HepG2 (cell line): ENCODE data around the gene BFSP1. TPM values are rescaled to one million over a fixed set of nuclear protein-coding genes. Genes with fewer than 3 reads are reported as not detected.

Experiments
- ATAC-seq: fragments of 200-7000 bp; cut with Tn5 transposase; 3 replicates; pipeline ENCODE4 v1.9.1; 2020; ENCODE audit warnings: mild to moderate bottlenecking, moderate library complexity
- BruUV-seq: library from RNA; stranded (reverse); fragments of 400-500 nt; replicated peaks from 2 replicates; lab custom pipeline; 2021; lab: Mats Ljungman, UMichigan
- CTCF ChIA-PET: fragments of 300-600 bp; formaldehyde crosslinking; extraction: SDS; loops from one replicate; lab custom pipeline; 2021; ENCODE audit warnings: low total read pairs, inconsistent platforms, low intra/inter-chr PET ratio; lab: Yijun Ruan, JAX
- POLR2A ChIA-PET: fragments of 350-600 bp; sonication (Branson Sonifier 250); formaldehyde crosslinking; loops from one replicate; lab custom pipeline; 2020; ENCODE audit warnings: antibody characterized with exemption, inconsistent platforms; lab: Yijun Ruan, JAX
- DNase-seq: peaks from one replicate; pipeline ENCODE4 v3.0.0-alpha.2; 2015; ENCODE audit warnings: low spot score
- FAIRE-seq: peaks from 3 replicates; lab custom pipeline; 2011; peaks lifted over from hg19 to GRCh38; lab: Jason Lieb, UNC
- H2AFZ ChIP-seq: one replicate; pipeline ENCODE4 v1.6.1; 2011; ENCODE audit warnings: low read length, inconsistent platforms
- H3K27ac ChIP-seq: fragments of 300-600 bp; 3 replicates; pipeline ENCODE4 v1.8.0; 2011; ENCODE audit warnings: mixed run types, mild to moderate bottlenecking, mixed read lengths, low read length, inconsistent platforms; ENCODE audit not compliant: insufficient read depth; ENCODE audit errors: extremely low read length
- H3K27me3 ChIP-seq, 2 experiments: fragments of 200-600 bp in 1 of 2; 2 replicates in 1 of 2; 3 replicates in 1 of 2; pipeline versions ENCODE4 v1.6.0 to v1.8.0; 2011; ENCODE audit warnings: low read length in 2 of 2, mild to moderate bottlenecking in 2 of 2, moderate library complexity in 2 of 2, inconsistent platforms in 1 of 2; ENCODE audit not compliant: insufficient read depth in 2 of 2, control insufficient read depth in 1 of 2
- H3K36me3 ChIP-seq, 2 experiments: fragments of 200-600 bp in 1 of 2; replicated peaks in 1 of 2; 2 replicates in 1 of 2; 3 replicates in 1 of 2; pipeline versions ENCODE4 v1.5.1 to v1.8.0; 2011; ENCODE audit warnings: low read length in 2 of 2, inconsistent platforms in 1 of 2; ENCODE audit not compliant: insufficient read depth in 2 of 2, control insufficient read depth in 1 of 2
- H3K4me1 ChIP-seq: 2 replicates; pipeline ENCODE4 v1.5.1; 2012; ENCODE audit warnings: low read length, inconsistent platforms; ENCODE audit not compliant: insufficient read depth
- H3K4me2 ChIP-seq: 2 replicates; pipeline ENCODE4 v1.6.0; 2011; ENCODE audit warnings: low read depth, low read length, inconsistent platforms
- H3K4me3 ChIP-seq, 3 experiments: fragments of 200-600 bp in 1 of 3; sonication (generic), shearing (Covaris generic) in 1 of 3; replicated peaks in 1 of 3; 2 replicates each; pipeline ENCODE4 v1.5.1; 2011 to 2016; ENCODE audit warnings: low read length in 3 of 3, inconsistent platforms in 2 of 3, low read depth in 2 of 3, mild to moderate bottlenecking in 2 of 3, control low read depth in 1 of 3, mixed read lengths in 1 of 3; ENCODE audit not compliant: insufficient read depth in 1 of 3
- H3K79me2 ChIP-seq: one replicate; pipeline ENCODE4 v1.6.1; 2011; ENCODE audit warnings: low read length, inconsistent platforms; ENCODE audit not compliant: insufficient read depth
- H3K9ac ChIP-seq: 2 replicates; pipeline ENCODE4 v1.6.0; 2011; ENCODE audit warnings: mild to moderate bottlenecking, low read depth, low read length, inconsistent platforms; ENCODE audit not compliant: insufficient read depth
- H3K9me3 ChIP-seq: 2 replicates; pipeline ENCODE4 v1.5.1; 2012; ENCODE audit warnings: mild to moderate bottlenecking, low read length
- H4K20me1 ChIP-seq: 2 replicates; pipeline ENCODE4 v1.6.0; 2011; ENCODE audit warnings: inconsistent platforms, mild to moderate bottlenecking, low read length, moderate library complexity; ENCODE audit not compliant: insufficient read depth
- EEA1 ChIP-seq: sonication (generic); formaldehyde crosslinking; IDR thresholded peaks from 2 replicates; pipeline ENCODE4 v1.5.1; 2020; ENCODE audit warnings: mild to moderate bottlenecking, missing genetic modification reagents, borderline replicate concordance
- ERF ChIP-seq: IDR thresholded peaks from 2 replicates; pipeline ENCODE4 v1.6.1; 2018; ENCODE audit warnings: missing biosample characterization, missing genetic modification reagents
- FOXA1 ChIP-seq, 2 experiments: fragments of 450-650 bp in 1 of 2; sonication (generic) in 1 of 2; formaldehyde crosslinking in 1 of 2; IDR thresholded peaks; 2 replicates each; pipeline versions ENCODE4 v1.4.0 to v1.6.1; 2016 to 2020; ENCODE audit warnings: missing genetic modification reagents in 1 of 2
- HDAC2 ChIP-seq: sonication (generic); formaldehyde crosslinking; IDR thresholded peaks from 2 replicates; pipeline ENCODE4 v1.4.0; 2020; ENCODE audit warnings: missing genetic modification reagents
- HHEX ChIP-seq: IDR thresholded peaks from 2 replicates; pipeline ENCODE4 v1.6.1; 2016; ENCODE audit warnings: control low read depth
- HNF4G ChIP-seq, 2 experiments: sonication (generic) in 1 of 2; formaldehyde crosslinking in 1 of 2; IDR thresholded peaks; 2 replicates each; pipeline versions ENCODE4 v1.4.0 to v1.6.1; 2011 to 2020; ENCODE audit warnings: borderline replicate concordance in 2 of 2, low read depth in 2 of 2, mild to moderate bottlenecking in 2 of 2, low read length in 1 of 2, missing genetic modification reagents in 1 of 2, moderate library complexity in 1 of 2
- KDM2A ChIP-seq: sonication (generic); formaldehyde crosslinking; IDR thresholded peaks from 2 replicates; pipeline ENCODE4 v1.4.0; 2020; ENCODE audit warnings: low read depth, missing genetic modification reagents, borderline replicate concordance
- MAFG ChIP-seq: sonication (generic); formaldehyde crosslinking; IDR thresholded peaks from 2 replicates; pipeline ENCODE4 v1.5.1; 2020; ENCODE audit warnings: mild to moderate bottlenecking, missing genetic modification reagents
- MNT ChIP-seq: fragments of 450-650 bp; IDR thresholded peaks from 2 replicates; pipeline ENCODE4 v1.6.1; 2016
- NFAT5 ChIP-seq: sonication (generic); formaldehyde crosslinking; IDR thresholded peaks from 2 replicates; pipeline ENCODE4 v1.4.0; 2020; ENCODE audit warnings: missing genetic modification reagents
- POLR2G ChIP-seq: fragments of 200-400 bp; formaldehyde crosslinking; IDR thresholded peaks from 2 replicates; pipeline ENCODE4 v1.6.1; 2018; ENCODE audit warnings: mild to moderate bottlenecking, low read depth, low read length, moderate library complexity
- RARG ChIP-seq: sonication (generic); formaldehyde crosslinking; IDR thresholded peaks from 2 replicates; pipeline ENCODE4 v1.4.0; 2020; ENCODE audit warnings: low read depth, mild to moderate bottlenecking, missing genetic modification reagents
- REXO4 ChIP-seq: sonication (generic); formaldehyde crosslinking; IDR thresholded peaks from 2 replicates; pipeline ENCODE4 v1.8.0; 2022; ENCODE audit warnings: missing genetic modification reagents, mild to moderate bottlenecking, borderline replicate concordance
- SKI ChIP-seq: fragments of 450-650 bp; IDR thresholded peaks from one replicate; pipeline ENCODE4 v1.6.1; 2018; ENCODE audit warnings: mild to moderate bottlenecking; ENCODE audit not compliant: partially characterized antibody
- ZBTB38 ChIP-seq: sonication (generic); formaldehyde crosslinking; IDR thresholded peaks from 2 replicates; pipeline ENCODE4 v1.5.1; 2020; ENCODE audit warnings: mild to moderate bottlenecking, missing genetic modification reagents
- ZKSCAN1 ChIP-seq: fragments of 150-350 bp; IDR thresholded peaks from 2 replicates; pipeline ENCODE4 v1.6.1; 2014; ENCODE audit warnings: low read length
- ZNF251 ChIP-seq: sonication (generic); formaldehyde crosslinking; IDR thresholded peaks from 2 replicates; pipeline ENCODE4 v1.9.0; 2021; ENCODE audit warnings: mild to moderate bottlenecking, missing genetic modification reagents
- WGBS: methylation state at CpG from one replicate; pipeline ENCODE4 v1.1.6; 2017; ENCODE audit warnings: low lambda C conversion rate; 5-methylcytosine and 5-hydroxymethylcytosine counted together
- in situ Hi-C: cut with HindIII; loops from 2 replicates; pipeline ENCODE4 v1.10.0; 2017; ENCODE audit warnings: low pct_unique_long_range_greater_than_20kb; ENCODE audit not compliant: extremely low pct_ligation_motif_present
- intact Hi-C: fragments of 100-400 bp; cut with micrococcal nuclease; formaldehyde crosslinking; loops from one replicate; pipeline ENCODE4 v1.10.0; 2022; ENCODE audit not compliant: unreplicated experiment
- polyA plus RNA-seq, 8 experiments: library from polyadenylated mRNA; depleted of rRNA in 3 of 8; stranded (reverse) in 7 of 8; unstranded in 1 of 8; fragments of >200 nt; fragmentation: Illumina TruSeq in 4 of 8; extraction: Trizol in 4 of 8; gene quantifications; 2 replicates each; pipeline versions ENCODE4 v1.2.1 to v1.2.3, GENCODE V29; 2011 to 2016; ENCODE audit warnings: low read depth in 4 of 8, missing spikeins in 1 of 8, mixed read lengths in 1 of 8; ENCODE audit not compliant: insufficient read depth in 1 of 8
- total RNA-seq, 5 experiments: library from RNA; depleted of rRNA; stranded (reverse); fragments of >200 nt; fragmentation: Illumina TruSeq; extraction: Trizol; gene quantifications; 2 replicates each; pipeline ENCODE4 v1.2.3, GENCODE V29; 2016; ENCODE audit warnings: low read depth in 1 of 5

Gene BFSP1
- total and polyA plus RNA-seq, 2 of the 13 experiments (the other 11 are each of a cell fraction or from before 2014, with no cell fraction given), result 0.22 to 0.26 TPM

GRCh38 chr20:17504066-17504897 lies 26.9 kb downstream of the BFSP1 start:
- FAIRE-seq (no peak), DNase-seq (no peak), ATAC-seq (peak; percentile 72)
- peaks cover 19% of the 10 kb centered on the region for H3K4me1 ChIP-seq
- in situ Hi-C loops, result loop anchor here (25.0 kb wide), 1 partner anchor 783 kb away; the partner anchor contains the start of gene ZNF133
- ChIA-PET CTCF (interaction anchor here (0.7 to 2.3 kb wide), 10 partner anchors 32 to 772 kb away, joined by 3 to 22 read pairs (median 8); no protein-coding TSS in a partner anchor), POLR2A (interaction anchor here (0.8 to 1.2 kb wide), 5 partner anchors 10 to 784 kb away, joined by 3 to 6 read pairs (median 4); partner anchors contain the start of genes DSTN and ZNF133)
- peaks cover 0 to 66% of the 10 kb centered on the region in 2 experiments; a peak in 4 of 5 replicates for H3K27me3 ChIP-seq
- no peak overlapping the region for H3K9ac ChIP-seq
- peak overlapping the region in 2 of 3 experiments; percentile 51 to 74; a peak in 2 of 6 replicates for H3K4me3 ChIP-seq
- 27% methylated on average over 23 of the region's 23 CpGs for WGBS
- H2AFZ ChIP-seq, result no peak overlapping the region
- H3K27ac ChIP-seq, result no peak overlapping the region
- no peaks in the 10 kb centered on the region for H4K20me1 ChIP-seq
- H3K36me3 ChIP-seq, result no peaks in the 10 kb centered on the region
- no TSS peak for BruUV-seq
- no peaks in the 10 kb centered on the region for H3K79me2 ChIP-seq
- no peaks in the 10 kb centered on the region for H3K9me3 ChIP-seq
- peak overlapping the region; percentile 94 for H3K4me2 ChIP-seq
- intact Hi-C loops, result loop anchor here (1.0 kb wide), 1 partner anchor 435 kb away; no protein-coding TSS in a partner anchor
- no peak for TF ChIP-seq ZBTB38
- no peak for TF ChIP-seq EEA1 (CRISPR knock-in tag)
- peak; percentile 8; the same call in 1 of the 2 replicates for TF ChIP-seq KDM2A (CRISPR knock-in tag)
- TF ChIP-seq RARG (CRISPR knock-in tag), result no peak
- no peak for TF ChIP-seq REXO4
- TF ChIP-seq FOXA1 (IDR thresholded peaks at IDR 0.05), result no peak
- TF ChIP-seq FOXA1 (CRISPR knock-in tag; IDR thresholded peaks at IDR 0.05), result no peak
- TF ChIP-seq MNT, result no peak
- TF ChIP-seq HHEX (CRISPR knock-in tag), result no peak
- no peak for TF ChIP-seq HDAC2 (CRISPR knock-in tag)
- TF ChIP-seq HNF4G (IDR thresholded peaks at IDR 0.05; ENCODE audit: borderline replicate concordance, low read depth, low read length), result no peak
- TF ChIP-seq HNF4G (CRISPR knock-in tag; IDR thresholded peaks at IDR 0.05; ENCODE audit: borderline replicate concordance, low read depth), result no peak
- no peak for TF ChIP-seq MAFG (CRISPR knock-in tag)
- 0 out of 2 replicates have a peak, but pooled peaks have one; percentile 47 for TF ChIP-seq NFAT5 (CRISPR knock-in tag)
- TF ChIP-seq SKI, result no peak
- no peak for TF ChIP-seq POLR2G
- no peak for TF ChIP-seq ERF (CRISPR knock-in tag)
- no peak for TF ChIP-seq ZKSCAN1
- no peak for TF ChIP-seq ZNF251
